ENCODE results near the gene SLC4A4.

Gene SLC4A4

DNA sequence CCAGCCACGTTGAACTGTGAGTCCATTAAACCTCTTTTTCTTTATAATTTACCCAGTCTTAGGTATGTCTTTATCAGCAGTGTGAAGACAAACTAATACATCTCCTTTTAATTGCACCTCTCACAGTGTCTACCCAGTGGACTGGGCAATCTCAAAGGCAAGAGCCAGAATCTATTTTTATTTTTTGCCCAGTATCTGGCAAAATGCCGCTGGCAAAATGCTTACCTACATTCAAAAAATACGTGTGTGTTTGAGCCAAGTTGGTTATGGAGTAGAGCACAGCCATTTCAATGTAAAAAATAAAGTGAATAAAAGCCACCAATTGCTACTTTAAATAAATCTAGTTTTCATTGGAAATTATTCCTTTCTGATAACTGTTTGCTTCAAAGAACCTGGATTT, 245.2 kb downstream of the SLC4A4 start:
- no peaks in the 10 kb centered on the region for H3F3A ChIP-seq (ENCODE audit: insufficient read depth)
- TF ChIP-seq EZH2phosphoT487 (conservative IDR thresholded peaks at IDR 0.05; ENCODE audit: low read length), result no peak
- TF ChIP-seq, protein P1, sequence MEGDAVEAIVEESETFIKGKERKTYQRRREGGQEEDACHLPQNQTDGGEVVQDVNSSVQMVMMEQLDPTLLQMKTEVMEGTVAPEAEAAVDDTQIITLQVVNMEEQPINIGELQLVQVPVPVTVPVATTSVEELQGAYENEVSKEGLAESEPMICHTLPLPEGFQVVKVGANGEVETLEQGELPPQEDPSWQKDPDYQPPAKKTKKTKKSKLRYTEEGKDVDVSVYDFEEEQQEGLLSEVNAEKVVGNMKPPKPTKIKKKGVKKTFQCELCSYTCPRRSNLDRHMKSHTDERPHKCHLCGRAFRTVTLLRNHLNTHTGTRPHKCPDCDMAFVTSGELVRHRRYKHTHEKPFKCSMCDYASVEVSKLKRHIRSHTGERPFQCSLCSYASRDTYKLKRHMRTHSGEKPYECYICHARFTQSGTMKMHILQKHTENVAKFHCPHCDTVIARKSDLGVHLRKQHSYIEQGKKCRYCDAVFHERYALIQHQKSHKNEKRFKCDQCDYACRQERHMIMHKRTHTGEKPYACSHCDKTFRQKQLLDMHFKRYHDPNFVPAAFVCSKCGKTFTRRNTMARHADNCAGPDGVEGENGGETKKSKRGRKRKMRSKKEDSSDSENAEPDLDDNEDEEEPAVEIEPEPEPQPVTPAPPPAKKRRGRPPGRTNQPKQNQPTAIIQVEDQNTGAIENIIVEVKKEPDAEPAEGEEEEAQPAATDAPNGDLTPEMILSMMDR (IDR thresholded peaks at IDR 0.05; ENCODE audit: insufficient read depth, low read length, poor library complexity, severe bottlenecking), result no peak
- no peaks in the 10 kb centered on the region for H3K79me2 ChIP-seq (ENCODE audit: insufficient read depth, low read length)

DNA sequence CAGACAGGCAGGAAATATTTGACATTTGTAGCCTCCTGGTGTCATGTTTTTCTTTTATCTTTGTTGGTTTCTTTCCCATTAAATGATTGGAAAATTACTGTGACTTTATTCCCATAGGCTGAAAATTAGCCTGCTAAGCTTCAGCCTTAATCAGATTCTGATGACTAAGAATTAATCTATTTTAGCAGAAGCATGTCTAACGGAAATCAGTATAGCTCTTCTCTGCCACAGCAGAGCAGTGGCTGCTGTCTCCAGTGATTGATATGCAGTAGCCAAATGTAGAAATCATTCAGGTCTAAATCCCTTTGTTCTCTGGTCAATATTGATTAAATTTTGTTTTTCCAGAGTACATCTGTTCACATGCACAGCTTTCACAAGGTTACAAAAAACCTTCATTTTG, 245.8 kb downstream of the SLC4A4 start:
- Histone ChIP-seq H3F3A (ENCODE audit: insufficient read depth) (no peaks in the 10 kb centered on the region), H3K4me2 (ENCODE audit: low read depth, low read length, poor library complexity, severe bottlenecking) (no peak overlapping the region), H3K27me3 (ENCODE audit: low read length) (no peaks in the 10 kb centered on the region), H4K20me1 (ENCODE audit: low read depth, low read length) (no peaks in the 10 kb centered on the region), H3K79me2 (ENCODE audit: insufficient read depth, low read length) (no peaks in the 10 kb centered on the region), H3K4me3 (ENCODE audit: insufficient read depth, low read length, poor library complexity, severe bottlenecking) (no peak overlapping the region), H3K27ac (ENCODE audit: low read depth, low read length) (no peak overlapping the region), H3K9me3 (ENCODE audit: insufficient read depth, low read length) (no peaks in the 10 kb centered on the region), H3K9ac (ENCODE audit: low read length) (no peak overlapping the region), H3K9me2 (replicated peaks; ENCODE audit: insufficient read depth, low read length) (no peaks in the 10 kb centered on the region), H3K36me3 (ENCODE audit: low read length) (no peaks in the 10 kb centered on the region), H2AFZ (ENCODE audit: low read depth, low read length, severe bottlenecking) (no peak overlapping the region)
- TF ChIP-seq, protein P1 (IDR thresholded peaks at IDR 0.05; ENCODE audit: insufficient read depth, low read length, poor library complexity, severe bottlenecking), result no peak
- no peak for TF ChIP-seq EZH2phosphoT487 (conservative IDR thresholded peaks at IDR 0.05; ENCODE audit: low read length)

More for the DNA sequence above, 245.2 kb downstream of the SLC4A4 start:
- H3K27ac ChIP-seq (ENCODE audit: low read depth, low read length), result no peak overlapping the region
- H3K36me3 ChIP-seq (ENCODE audit: low read length), result no peaks in the 10 kb centered on the region
- H3K4me3 ChIP-seq (ENCODE audit: insufficient read depth, low read length, poor library complexity, severe bottlenecking), result no peak overlapping the region
- no peaks in the 10 kb centered on the region for H3K9me2 ChIP-seq (replicated peaks; ENCODE audit: insufficient read depth, low read length)
- no peaks in the 10 kb centered on the region for H3K27me3 ChIP-seq (ENCODE audit: low read length)
- no peak overlapping the region for H2AFZ ChIP-seq (ENCODE audit: low read depth, low read length, severe bottlenecking)
- no peak overlapping the region for H3K9ac ChIP-seq (ENCODE audit: low read length)
- H4K20me1 ChIP-seq (ENCODE audit: low read depth, low read length), result no peaks in the 10 kb centered on the region
- no peaks in the 10 kb centered on the region for H3K9me3 ChIP-seq (ENCODE audit: insufficient read depth, low read length)
- no peak overlapping the region for H3K4me2 ChIP-seq (ENCODE audit: low read depth, low read length, poor library complexity, severe bottlenecking)

GRCh38 chr4:71586087-71586763, 247.4 kb downstream of the SLC4A4 start:
- Histone ChIP-seq H3K36me3 (ENCODE audit: low read length) (no peaks in the 10 kb centered on the region), H3K9me3 (ENCODE audit: insufficient read depth, low read length) (no peaks in the 10 kb centered on the region), H3K4me2 (ENCODE audit: low read depth, low read length, poor library complexity, severe bottlenecking) (no peak overlapping the region), H3F3A (ENCODE audit: insufficient read depth) (no peaks in the 10 kb centered on the region), H3K4me3 (ENCODE audit: insufficient read depth, low read length, poor library complexity, severe bottlenecking) (no peak overlapping the region), H4K20me1 (ENCODE audit: low read depth, low read length) (no peaks in the 10 kb centered on the region), H3K27ac (ENCODE audit: low read depth, low read length) (no peak overlapping the region), H3K9ac (ENCODE audit: low read length) (no peak overlapping the region), H3K79me2 (ENCODE audit: insufficient read depth, low read length) (no peaks in the 10 kb centered on the region), H2AFZ (ENCODE audit: low read depth, low read length, severe bottlenecking) (no peak overlapping the region), H3K9me2 (replicated peaks; ENCODE audit: insufficient read depth, low read length) (no peaks in the 10 kb centered on the region), H3K27me3 (ENCODE audit: low read length) (no peaks in the 10 kb centered on the region)
- TF ChIP-seq, protein P1 (IDR thresholded peaks at IDR 0.05; ENCODE audit: insufficient read depth, low read length, poor library complexity, severe bottlenecking), result no peak
- TF ChIP-seq EZH2phosphoT487 (conservative IDR thresholded peaks at IDR 0.05; ENCODE audit: low read length), result no peak
